Measurements from ENCODE around the gene KRTAP12-2. TPM values are rescaled to one million over a fixed set of nuclear protein-coding genes. Genes with fewer than 3 reads are reported as not detected.

KRTAP12-2 gene
- polyA plus RNA-seq, 1 donor (not counting 4 experiments of a cell fraction or from before 2014, with no cell fraction given) = not detected

DNA sequence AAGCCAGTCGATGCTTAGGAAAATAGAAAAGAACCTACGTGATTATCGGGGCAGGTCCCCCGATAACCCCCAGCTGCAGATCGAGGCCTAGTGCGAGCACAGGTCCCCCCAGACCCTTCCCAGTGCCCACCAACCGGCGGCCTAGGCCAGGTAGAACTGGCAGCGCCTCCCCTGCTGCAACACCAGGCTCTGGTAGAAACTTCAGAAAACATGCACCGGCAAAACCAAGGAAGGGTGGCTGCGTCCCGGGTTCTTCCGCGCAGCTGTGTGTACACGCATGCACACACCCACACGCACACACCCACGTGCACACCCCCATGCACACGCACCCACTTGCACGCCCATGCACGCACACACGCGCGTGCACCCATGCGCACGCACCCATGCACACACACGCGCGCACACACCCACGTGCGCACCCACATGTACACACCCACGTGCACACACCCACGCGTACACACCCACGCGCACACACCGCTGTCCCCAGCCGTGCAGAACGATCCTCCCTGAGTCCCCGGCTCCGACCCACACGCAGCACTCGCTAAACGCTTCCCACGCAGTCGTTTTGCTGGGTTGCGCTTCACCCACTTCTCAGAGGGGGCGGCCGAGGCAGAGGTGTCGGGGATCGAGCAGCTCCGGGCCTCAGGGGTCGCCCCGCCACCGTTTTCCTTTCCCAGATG lies 39.4 kb upstream of the KRTAP12-2 start:
- TF ChIP-seq EZH2 (IDR thresholded peaks at IDR 0.05; ENCODE audit: low read length) = no peak
- TF ChIP-seq, protein P1, sequence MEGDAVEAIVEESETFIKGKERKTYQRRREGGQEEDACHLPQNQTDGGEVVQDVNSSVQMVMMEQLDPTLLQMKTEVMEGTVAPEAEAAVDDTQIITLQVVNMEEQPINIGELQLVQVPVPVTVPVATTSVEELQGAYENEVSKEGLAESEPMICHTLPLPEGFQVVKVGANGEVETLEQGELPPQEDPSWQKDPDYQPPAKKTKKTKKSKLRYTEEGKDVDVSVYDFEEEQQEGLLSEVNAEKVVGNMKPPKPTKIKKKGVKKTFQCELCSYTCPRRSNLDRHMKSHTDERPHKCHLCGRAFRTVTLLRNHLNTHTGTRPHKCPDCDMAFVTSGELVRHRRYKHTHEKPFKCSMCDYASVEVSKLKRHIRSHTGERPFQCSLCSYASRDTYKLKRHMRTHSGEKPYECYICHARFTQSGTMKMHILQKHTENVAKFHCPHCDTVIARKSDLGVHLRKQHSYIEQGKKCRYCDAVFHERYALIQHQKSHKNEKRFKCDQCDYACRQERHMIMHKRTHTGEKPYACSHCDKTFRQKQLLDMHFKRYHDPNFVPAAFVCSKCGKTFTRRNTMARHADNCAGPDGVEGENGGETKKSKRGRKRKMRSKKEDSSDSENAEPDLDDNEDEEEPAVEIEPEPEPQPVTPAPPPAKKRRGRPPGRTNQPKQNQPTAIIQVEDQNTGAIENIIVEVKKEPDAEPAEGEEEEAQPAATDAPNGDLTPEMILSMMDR (optimal IDR thresholded peaks at IDR 0.05 in 1 of 3, IDR thresholded peaks at IDR 0.05 in 1 of 3, conservative IDR thresholded peaks at IDR 0.05 in 1 of 3; ENCODE audit: extremely low read depth in 1 of 3, insufficient read depth in 2 of 3, low read length in 3 of 3) = no peak
- H3K9ac ChIP-seq (ENCODE audit: control insufficient read depth, extremely low read depth, insufficient read depth, low read length) = no peak overlapping the region
- peaks cover 37% of the 10 kb centered on the region for H3K27me3 ChIP-seq (ENCODE audit: control insufficient read depth, extremely low read depth, insufficient read depth, low read length)
- H3K4me3 ChIP-seq (ENCODE audit: control insufficient read depth in 2 of 3, extremely low read depth in 1 of 3, insufficient read depth in 2 of 3, low read depth in 1 of 3, low read length in 3 of 3) = no peak overlapping the region
- dilution Hi-C loops (cut with MboI; ENCODE audit: extremely low pct_ligation_motif_present, low sequenced_read_pairs) = no loop called here
- H3K4me2 ChIP-seq (ENCODE audit: control insufficient read depth, extremely low read depth, insufficient read depth, low read depth, low read length) = no peak overlapping the region
- H3K4me1 ChIP-seq (ENCODE audit: control insufficient read depth, extremely low read depth, insufficient read depth, low read length) = peaks cover 27% of the 10 kb centered on the region
- no peak overlapping the region for H2AFZ ChIP-seq (ENCODE audit: control insufficient read depth, low read length)
- no peaks in the 10 kb centered on the region for H3K36me3 ChIP-seq (ENCODE audit: control insufficient read depth in 2 of 2, extremely low read depth in 1 of 2, insufficient read depth in 2 of 2, low read length in 2 of 2)
- H3K79me2 ChIP-seq (ENCODE audit: control insufficient read depth, insufficient read depth, low read length) = no peaks in the 10 kb centered on the region
- no peak overlapping the region for H3K27ac ChIP-seq (ENCODE audit: control insufficient read depth, insufficient read depth, low read length)
- no peaks in the 10 kb centered on the region for H4K20me1 ChIP-seq (ENCODE audit: control insufficient read depth, extremely low read depth, insufficient read depth, low read length)
- peaks cover 4% of the 10 kb centered on the region for H3K9me3 ChIP-seq (ENCODE audit: control insufficient read depth, low read depth, low read length)
- no peak for DNase-seq (ENCODE audit: low read depth, low spot score)
- no peaks in the 10 kb centered on the region for H3K9me1 ChIP-seq (ENCODE audit: control insufficient read depth, extremely low read depth, insufficient read depth, low read length)
- no peak for FAIRE-seq

GRCh38 chr21:44704636-44705001 lies 37.9 kb upstream of the KRTAP12-2 start:
- Histone ChIP-seq H3K4me1 (ENCODE audit: control insufficient read depth, extremely low read depth, insufficient read depth, low read length) (peaks cover 12% of the 10 kb centered on the region), H2AFZ (ENCODE audit: control insufficient read depth, low read length) (no peak overlapping the region), H3K36me3 (ENCODE audit: control insufficient read depth in 2 of 2, extremely low read depth in 1 of 2, insufficient read depth in 2 of 2, low read length in 2 of 2) (no peaks in the 10 kb centered on the region), H4K20me1 (ENCODE audit: control insufficient read depth, extremely low read depth, insufficient read depth, low read length) (no peaks in the 10 kb centered on the region), H3K79me2 (ENCODE audit: control insufficient read depth, insufficient read depth, low read length) (no peaks in the 10 kb centered on the region), H3K9ac (ENCODE audit: control insufficient read depth, extremely low read depth, insufficient read depth, low read length) (no peak overlapping the region), H3K27me3 (ENCODE audit: control insufficient read depth, extremely low read depth, insufficient read depth, low read length) (peaks cover 33% of the 10 kb centered on the region), H3K9me1 (ENCODE audit: control insufficient read depth, extremely low read depth, insufficient read depth, low read length) (no peaks in the 10 kb centered on the region), H3K27ac (ENCODE audit: control insufficient read depth, insufficient read depth, low read length) (no peak overlapping the region), H3K9me3 (ENCODE audit: control insufficient read depth, low read depth, low read length) (peaks cover 4% of the 10 kb centered on the region), H3K4me3 (ENCODE audit: control insufficient read depth in 2 of 3, extremely low read depth in 1 of 3, insufficient read depth in 2 of 3, low read depth in 1 of 3, low read length in 3 of 3) (no peak overlapping the region), H3K4me2 (ENCODE audit: control insufficient read depth, extremely low read depth, insufficient read depth, low read depth, low read length) (no peak overlapping the region)
- no peak for FAIRE-seq
- dilution Hi-C loops (cut with MboI; ENCODE audit: extremely low pct_ligation_motif_present, low sequenced_read_pairs) = no loop called here
- no peak for TF ChIP-seq EZH2 (IDR thresholded peaks at IDR 0.05; ENCODE audit: low read length)
- TF ChIP-seq, protein P1 (optimal IDR thresholded peaks at IDR 0.05 in 1 of 3, IDR thresholded peaks at IDR 0.05 in 1 of 3, conservative IDR thresholded peaks at IDR 0.05 in 1 of 3; ENCODE audit: extremely low read depth in 1 of 3, insufficient read depth in 2 of 3, low read length in 3 of 3) = no peak
- no peak for DNase-seq (ENCODE audit: low read depth, low spot score)
